ACC112 (cell line): Measurements from ENCODE around the gene NIF3L1.

Source experiments
- H2AFZ ChIP-seq: fragments of 200-600 bp; sonication (generic); one replicate; pipeline ENCODE4 v1.6.0; 2017; ENCODE audit warnings: antibody characterized with exemption, low read length; ENCODE audit not compliant: unreplicated experiment
- H3K27ac ChIP-seq: fragments of 200-600 bp; sonication (generic); 2 replicates; pipeline ENCODE4 v1.5.1; 2014; ENCODE audit warnings: low read depth, mild to moderate bottlenecking, antibody characterized with exemption, low read length, moderate library complexity
- H3K27me3 ChIP-seq: fragments of 200-600 bp; sonication (generic); 2 replicates; pipeline ENCODE4 v1.6.1; 2014; ENCODE audit warnings: mild to moderate bottlenecking, antibody characterized with exemption, low read length, moderate library complexity, mixed read lengths; ENCODE audit not compliant: insufficient read depth
- H3K36me3 ChIP-seq: fragments of 200-600 bp; sonication (generic); 2 replicates; pipeline ENCODE4 v1.6.1; 2016; ENCODE audit warnings: mild to moderate bottlenecking, antibody characterized with exemption, low read length, moderate library complexity, mixed read lengths; ENCODE audit not compliant: insufficient read depth
- H3K4me1 ChIP-seq: fragments of 200-600 bp; sonication (generic); one replicate; pipeline ENCODE4 v1.6.1; 2016; ENCODE audit warnings: low read length, mixed read lengths; ENCODE audit not compliant: insufficient read depth, unreplicated experiment, control insufficient read depth
- H3K4me3 ChIP-seq: fragments of 200-600 bp; sonication (generic); 2 replicates; pipeline ENCODE4 v1.5.1; 2014; ENCODE audit warnings: mild to moderate bottlenecking, low read depth, low read length
- H3K79me2 ChIP-seq: fragments of 200-600 bp; sonication (generic); one replicate; pipeline ENCODE4 v1.6.0; 2016; ENCODE audit warnings: low read length; ENCODE audit not compliant: control insufficient read depth, unreplicated experiment, insufficient read depth

Gene NIF3L1, protein sequence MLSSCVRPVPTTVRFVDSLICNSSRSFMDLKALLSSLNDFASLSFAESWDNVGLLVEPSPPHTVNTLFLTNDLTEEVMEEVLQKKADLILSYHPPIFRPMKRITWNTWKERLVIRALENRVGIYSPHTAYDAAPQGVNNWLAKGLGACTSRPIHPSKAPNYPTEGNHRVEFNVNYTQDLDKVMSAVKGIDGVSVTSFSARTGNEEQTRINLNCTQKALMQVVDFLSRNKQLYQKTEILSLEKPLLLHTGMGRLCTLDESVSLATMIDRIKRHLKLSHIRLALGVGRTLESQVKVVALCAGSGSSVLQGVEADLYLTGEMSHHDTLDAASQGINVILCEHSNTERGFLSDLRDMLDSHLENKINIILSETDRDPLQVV

GRCh38 chr2:200888704-200889625 lies at the start of gene NIF3L1, which contains the start of gene PPIL3:
TSS of gene NIF3L1 (plus strand) at chr2:200889371. CDS start at chr2:200891944, 2,573 bp downstream.
TSS of gene PPIL3 (minus strand) at chr2:200889077. CDS start at chr2:200887615, 1,462 bp downstream.
- H3K36me3 ChIP-seq, result peaks cover 6% of the 10 kb centered on the region
- peak within 1 kb of the TSS; percentile 95 for H2AFZ ChIP-seq
- peak within 1 kb of the TSS; percentile 96 for H3K27ac ChIP-seq
- peaks cover 16% of the 10 kb centered on the region for H3K4me1 ChIP-seq
- H3K4me3 ChIP-seq, result peak within 1 kb of the TSS; percentile 93
- peaks cover 53% of the 10 kb centered on the region for H3K79me2 ChIP-seq
- H3K27me3 ChIP-seq, result no peaks in the 10 kb centered on the region

GRCh38 chr2:200839513-200839912 lies 49.7 kb upstream of the NIF3L1 start:
- no peak overlapping the region for H2AFZ ChIP-seq
- H3K27me3 ChIP-seq, result no peaks in the 10 kb centered on the region
- no peak overlapping the region for H3K27ac ChIP-seq
- H3K79me2 ChIP-seq, result no peaks in the 10 kb centered on the region
- H3K4me3 ChIP-seq, result no peak overlapping the region
- H3K36me3 ChIP-seq, result no peaks in the 10 kb centered on the region
- no peaks in the 10 kb centered on the region for H3K4me1 ChIP-seq

DNA sequence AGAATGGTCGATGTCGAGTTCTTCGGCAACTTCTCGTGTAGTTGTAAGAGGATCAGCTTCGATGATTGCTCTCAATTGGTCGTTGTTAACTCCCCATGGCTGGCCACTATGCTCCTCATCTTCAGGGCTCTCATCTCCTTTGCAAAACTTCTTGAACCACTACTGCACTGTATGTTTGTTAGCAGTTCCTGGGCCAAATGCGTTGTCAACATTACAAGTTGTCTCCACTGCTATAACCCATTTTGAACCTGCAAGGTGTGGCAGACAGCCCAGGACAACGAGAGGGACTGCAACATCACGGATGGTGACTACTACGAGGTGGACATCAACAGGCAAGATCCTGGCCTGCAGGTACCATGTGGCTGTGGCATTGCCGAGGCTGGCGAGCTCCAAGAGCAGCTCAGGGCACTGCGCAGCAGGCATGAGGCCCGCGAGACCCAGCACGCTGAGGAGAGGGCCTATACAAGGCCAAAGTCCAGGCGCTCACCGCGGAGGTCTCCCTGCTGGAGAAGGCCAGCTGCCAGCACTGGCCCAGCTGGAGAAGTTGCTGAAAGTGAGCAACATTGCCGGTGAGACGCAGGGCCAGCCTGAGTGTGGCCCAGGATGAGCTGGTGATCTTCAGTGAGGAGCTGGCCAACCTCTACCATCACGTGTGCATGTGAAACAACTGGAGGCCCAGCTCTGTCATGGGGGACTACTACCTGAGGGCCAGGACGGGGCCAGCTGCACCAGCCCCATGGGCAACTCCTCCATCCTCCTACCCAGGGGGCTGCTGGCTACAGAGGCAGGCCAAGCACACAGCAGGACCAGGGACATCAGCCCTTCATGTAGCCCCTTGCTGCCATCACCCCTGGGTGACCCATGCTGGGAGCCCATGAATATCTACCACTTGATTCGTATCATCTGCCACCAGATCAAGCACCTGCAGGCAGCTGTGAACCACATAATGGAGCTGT lies 44.9 kb upstream of the NIF3L1 start:
- no peaks in the 10 kb centered on the region for H3K79me2 ChIP-seq

DNA sequence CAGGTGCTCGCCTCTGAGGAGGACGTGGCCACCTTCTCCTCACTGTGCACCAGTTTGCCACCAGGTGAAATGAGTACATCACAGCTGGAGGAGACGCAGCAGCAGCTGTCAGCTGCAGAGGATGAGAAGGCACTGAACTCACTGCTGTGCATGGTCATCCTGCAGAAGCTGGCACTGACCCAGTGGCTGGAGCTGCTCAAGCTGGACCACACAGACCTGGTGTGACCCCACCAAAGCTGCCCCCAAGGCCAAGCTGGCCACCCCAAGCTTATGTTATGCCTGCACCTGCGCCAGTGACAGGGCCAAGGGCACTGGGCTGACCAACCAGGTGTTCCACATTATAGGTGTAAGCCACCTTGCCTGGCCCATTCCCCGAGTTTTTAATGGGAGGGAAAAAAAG lies 44.0 kb upstream of the NIF3L1 start:
- Histone ChIP-seq H3K27me3 (no peaks in the 10 kb centered on the region), H3K27ac (no peak overlapping the region), H3K79me2 (no peaks in the 10 kb centered on the region), H3K36me3 (no peaks in the 10 kb centered on the region), H3K4me1 (no peaks in the 10 kb centered on the region), H2AFZ (no peak overlapping the region), H3K4me3 (no peak overlapping the region)

More for the DNA sequence above, 44.9 kb upstream of the NIF3L1 start:
- Histone ChIP-seq H3K27ac (no peak overlapping the region), H3K4me3 (no peak overlapping the region), H3K36me3 (no peaks in the 10 kb centered on the region), H2AFZ (no peak overlapping the region), H3K4me1 (no peaks in the 10 kb centered on the region), H3K27me3 (no peaks in the 10 kb centered on the region)

DNA sequence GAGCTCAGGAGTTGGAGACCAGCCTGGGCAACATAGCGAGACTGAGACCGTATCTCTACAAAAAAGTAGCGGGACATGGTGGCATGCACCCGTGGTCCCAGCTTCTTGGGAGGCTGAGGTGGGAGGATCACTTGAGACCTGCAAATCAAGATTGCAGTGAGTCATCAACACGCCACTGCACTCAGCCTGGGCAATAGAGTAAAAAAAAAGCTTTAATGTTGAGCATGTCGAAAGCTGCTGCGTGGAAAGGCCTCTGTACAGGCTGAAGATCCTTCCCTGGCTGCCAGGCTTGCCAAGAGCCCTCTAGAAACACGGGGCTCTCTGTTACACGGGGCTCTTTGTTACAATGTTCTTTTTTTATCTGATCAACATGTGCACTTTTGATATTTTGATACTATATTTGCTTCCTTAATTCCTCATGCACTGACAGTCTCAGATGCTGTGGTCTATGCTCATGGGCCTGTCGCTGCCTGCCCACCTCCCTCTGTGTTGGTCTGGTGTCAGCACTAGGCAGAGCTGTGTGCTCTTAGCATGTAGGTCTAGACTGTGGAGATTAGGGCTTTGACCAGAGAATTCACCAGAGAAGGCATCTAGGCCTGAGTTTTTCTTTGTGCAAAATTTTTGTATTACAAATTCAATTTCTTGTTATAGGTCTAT lies 43.4 kb upstream of the NIF3L1 start:
- H3K4me3 ChIP-seq, result no peak overlapping the region
- H2AFZ ChIP-seq, result no peak overlapping the region
- H3K27me3 ChIP-seq, result no peaks in the 10 kb centered on the region
- H3K4me1 ChIP-seq, result no peaks in the 10 kb centered on the region
- no peaks in the 10 kb centered on the region for H3K36me3 ChIP-seq
- no peaks in the 10 kb centered on the region for H3K79me2 ChIP-seq
- no peak overlapping the region for H3K27ac ChIP-seq

GRCh38 chr2:200847269-200847668 lies 41.9 kb upstream of the NIF3L1 start:
- H2AFZ ChIP-seq, result no peak overlapping the region
- H3K36me3 ChIP-seq, result peaks cover 13% of the 10 kb centered on the region
- no peak overlapping the region for H3K4me3 ChIP-seq
- H3K79me2 ChIP-seq, result no peaks in the 10 kb centered on the region
- H3K4me1 ChIP-seq, result no peaks in the 10 kb centered on the region
- H3K27ac ChIP-seq, result no peak overlapping the region
- H3K27me3 ChIP-seq, result no peaks in the 10 kb centered on the region

DNA sequence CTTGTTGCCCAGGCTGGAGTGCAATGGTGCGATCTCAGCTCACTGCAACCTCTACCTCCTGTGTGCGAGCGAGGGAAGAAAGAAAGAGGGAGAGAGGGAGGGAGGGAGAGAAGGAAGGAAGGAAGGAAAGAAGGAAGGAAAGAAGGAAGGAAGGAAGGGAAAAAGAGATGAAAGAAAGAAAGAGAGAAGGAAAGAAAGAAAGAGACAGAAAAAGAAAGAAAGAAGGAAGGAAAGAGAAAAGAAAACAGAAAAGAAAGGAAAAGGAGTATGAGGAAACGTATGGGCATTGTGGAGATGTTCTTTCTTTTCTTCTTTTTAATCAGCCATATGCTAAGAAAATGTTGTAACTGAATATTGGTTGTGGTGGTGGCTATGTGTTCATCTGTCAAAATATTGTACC lies 41.2 kb upstream of the NIF3L1 start:
- Histone ChIP-seq H3K27me3 (no peaks in the 10 kb centered on the region), H3K36me3 (peaks cover 20% of the 10 kb centered on the region), H3K4me1 (no peaks in the 10 kb centered on the region), H3K4me3 (no peak overlapping the region), H2AFZ (no peak overlapping the region), H3K79me2 (no peaks in the 10 kb centered on the region), H3K27ac (no peak overlapping the region)

DNA sequence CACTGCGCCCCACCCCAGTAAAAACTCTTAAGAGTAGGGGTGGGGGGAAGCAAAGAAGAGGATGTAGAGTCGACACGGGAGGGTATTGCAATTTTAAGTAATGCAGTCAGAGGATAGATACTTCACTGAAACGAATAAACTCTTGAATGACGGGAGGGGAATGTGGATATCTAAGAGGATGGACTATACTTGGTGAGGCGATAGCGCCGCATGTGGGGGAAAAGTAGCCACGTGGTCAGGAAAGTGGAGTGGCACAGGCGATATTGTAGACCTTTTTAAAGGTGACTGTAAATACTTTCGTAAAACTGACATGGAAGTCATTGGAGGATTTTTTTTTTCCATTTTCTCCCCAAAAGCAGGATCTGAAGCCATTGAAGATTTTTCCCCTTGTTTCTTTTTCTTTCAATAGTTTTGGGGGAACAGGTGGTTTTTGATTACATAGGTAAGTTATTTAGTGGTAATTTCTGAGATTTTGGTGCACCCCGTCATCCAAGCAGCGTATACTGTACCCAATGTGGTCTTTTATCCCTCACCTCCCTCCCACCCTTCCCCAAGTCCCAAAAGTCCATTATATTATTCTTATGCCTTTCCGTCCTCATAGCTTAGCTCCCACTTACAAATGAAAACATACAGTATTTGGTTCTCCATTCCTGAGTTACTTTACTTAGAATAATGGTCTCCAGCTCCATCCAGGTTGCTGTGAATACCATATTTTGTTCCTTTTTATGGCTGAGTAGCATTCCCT lies 38.5 kb upstream of the NIF3L1 start:
- Histone ChIP-seq H3K27ac (no peak overlapping the region), H3K79me2 (no peaks in the 10 kb centered on the region), H3K36me3 (peaks cover 35% of the 10 kb centered on the region)

GRCh38 chr2:200851398-200852248 lies 37.5 kb upstream of the NIF3L1 start:
- no peaks in the 10 kb centered on the region for H3K27me3 ChIP-seq
- no peak overlapping the region for H2AFZ ChIP-seq
- no peak overlapping the region for H3K27ac ChIP-seq
- H3K79me2 ChIP-seq, result peaks cover 5% of the 10 kb centered on the region
- peaks cover 42% of the 10 kb centered on the region for H3K36me3 ChIP-seq
- no peaks in the 10 kb centered on the region for H3K4me1 ChIP-seq
- H3K4me3 ChIP-seq, result no peak overlapping the region

More for the DNA sequence above, 38.5 kb upstream of the NIF3L1 start:
- no peak overlapping the region for H2AFZ ChIP-seq
- no peak overlapping the region for H3K4me3 ChIP-seq
- no peaks in the 10 kb centered on the region for H3K4me1 ChIP-seq
- H3K27me3 ChIP-seq, result no peaks in the 10 kb centered on the region
